ENCODE results near the gene KCNQ1.

- no peak for TF ChIP-seq CTCF (IDR thresholded peaks at IDR 0.05)
- TF ChIP-seq EP300 (IDR thresholded peaks at IDR 0.05): no peak
Measured at GRCh38 chr11:2673871-2674471, 229.2 kb downstream of the KCNQ1 start.
